8988T (cell line): Measurements from ENCODE around the gene KCNT1.
"Not testable (repeated sequence)": the region's sequence is repeated elsewhere in the genome, so short reads cannot be mapped to it uniquely, and the experiment has no call there.

Source experiments
- DNase-seq: peaks from one replicate; pipeline ENCODE4 v3.0.0; 2011

The KCNT1 gene

DNA sequence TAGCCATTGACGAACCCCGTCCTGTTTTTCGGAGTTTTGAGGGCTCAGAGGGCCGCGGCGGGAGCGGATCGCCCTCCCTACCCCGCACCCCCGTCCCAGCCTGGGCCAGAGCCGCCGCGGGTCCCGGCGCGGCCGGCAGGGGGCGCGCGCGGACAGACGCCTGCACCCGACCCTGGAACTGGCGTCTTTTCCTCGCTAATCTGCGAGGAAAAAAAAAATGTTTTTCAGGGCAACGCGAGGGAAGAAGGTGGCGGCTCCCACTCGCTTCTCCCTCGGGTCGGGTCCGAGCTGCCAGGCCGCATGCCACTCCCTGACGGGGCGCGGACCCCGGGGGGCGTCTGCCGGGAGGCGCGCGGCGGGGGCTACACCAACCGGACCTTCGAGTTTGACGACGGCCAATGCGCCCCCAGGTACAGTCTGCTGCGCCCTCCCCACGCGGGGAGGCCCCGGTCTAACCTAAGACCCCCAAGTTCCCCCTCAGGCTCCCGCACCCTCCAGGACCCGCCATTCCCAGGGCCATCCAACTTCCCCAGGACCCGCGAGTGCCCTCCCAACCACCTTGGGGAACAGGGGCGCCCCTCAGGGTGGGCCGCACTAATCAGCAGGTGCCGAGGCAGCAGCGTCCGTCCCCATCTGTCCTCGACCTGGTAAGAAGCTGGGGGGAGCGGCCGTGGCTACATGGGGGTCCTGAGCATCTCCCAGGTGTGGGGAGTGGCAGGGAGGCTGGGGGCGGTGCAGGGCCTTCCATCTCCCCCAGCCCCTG is at the start of gene KCNT1:
Gene KCNT1, plus strand, starts transcription at position 227 of the 763 bp plus-strand sequence. Its CDS starts 74 bp downstream, at position 301.
- DNase-seq = peak; percentile 100

DNA sequence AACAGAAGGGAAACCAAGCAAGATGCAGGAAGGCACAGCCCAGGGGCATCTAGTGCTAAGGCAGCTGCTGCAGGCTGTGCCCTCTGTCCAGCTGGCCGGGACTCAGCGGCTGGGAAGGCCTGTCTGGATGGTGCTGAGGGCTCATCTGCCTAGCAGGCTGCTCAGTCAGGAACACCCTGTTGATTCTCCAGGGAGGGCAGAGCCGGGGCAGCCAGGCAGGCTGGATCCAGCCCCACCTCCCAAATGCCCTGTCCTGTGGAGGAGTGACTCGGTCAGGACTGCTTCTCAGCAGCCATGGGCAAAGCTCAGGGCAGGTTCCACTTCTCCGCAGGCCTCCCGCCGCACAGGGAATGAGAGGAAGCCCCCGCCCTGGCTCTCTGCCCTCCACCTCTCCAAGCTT is 46.7 kb upstream of the KCNT1 start:
- DNase-seq = no peak

DNA sequence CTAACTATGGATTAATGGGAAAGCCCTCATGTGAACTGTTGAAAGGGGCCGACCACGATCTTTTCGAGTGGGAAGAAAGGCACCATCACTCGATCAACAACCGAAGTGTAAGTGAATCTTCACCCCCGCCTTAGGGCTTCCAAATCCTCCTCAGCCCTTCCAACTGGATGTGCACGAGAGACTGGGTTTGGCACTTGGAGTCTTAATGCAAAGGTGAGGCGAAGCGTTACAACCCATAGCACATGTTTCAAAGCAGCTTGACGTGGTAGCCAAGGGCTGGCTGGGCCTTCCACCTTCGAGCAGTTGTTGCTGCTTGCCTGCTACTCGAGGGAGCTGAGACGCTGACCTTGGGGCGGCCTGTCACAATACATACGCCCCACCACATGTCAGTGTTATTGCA is 44.6 kb upstream of the KCNT1 start:
- no peak for DNase-seq

DNA sequence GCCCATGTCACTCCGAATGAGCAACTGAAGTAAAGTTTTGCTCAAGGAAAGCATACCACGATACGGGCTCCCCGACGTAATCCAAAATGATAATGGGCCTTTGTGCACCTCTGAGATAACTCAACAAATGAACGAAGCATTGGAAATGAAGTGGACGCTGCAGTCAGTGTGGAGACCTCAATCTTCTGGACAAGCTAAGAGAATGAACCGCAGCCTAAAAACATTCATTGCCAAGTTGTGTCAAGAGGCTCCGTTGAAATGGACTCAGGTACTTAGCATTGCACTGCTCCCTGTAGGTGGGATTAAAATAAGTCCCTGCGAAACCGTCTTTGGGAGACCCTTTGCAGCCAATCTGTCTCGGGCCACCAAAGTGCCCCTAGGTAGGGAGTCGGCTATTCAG is 42.7 kb upstream of the KCNT1 start:
- DNase-seq = no peak

DNA sequence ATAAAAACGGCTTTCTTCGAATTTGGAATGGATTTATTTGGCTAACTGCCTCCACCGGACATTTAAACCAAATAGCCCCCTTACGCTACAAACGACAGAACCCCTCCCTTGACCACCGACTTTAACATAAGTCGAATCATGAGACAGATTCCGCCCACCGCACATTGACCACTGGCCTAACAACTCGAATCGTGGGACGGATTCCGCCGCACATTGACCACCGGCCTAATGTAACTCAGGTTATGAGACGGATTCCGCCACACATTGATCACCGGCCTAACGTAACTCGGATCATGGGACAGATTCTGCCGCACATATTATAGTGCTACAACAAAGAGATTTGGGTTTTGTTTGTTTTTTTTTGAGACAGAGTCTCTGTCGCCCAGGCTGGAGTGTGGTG is 41.6 kb upstream of the KCNT1 start:
- no peak for DNase-seq

DNA sequence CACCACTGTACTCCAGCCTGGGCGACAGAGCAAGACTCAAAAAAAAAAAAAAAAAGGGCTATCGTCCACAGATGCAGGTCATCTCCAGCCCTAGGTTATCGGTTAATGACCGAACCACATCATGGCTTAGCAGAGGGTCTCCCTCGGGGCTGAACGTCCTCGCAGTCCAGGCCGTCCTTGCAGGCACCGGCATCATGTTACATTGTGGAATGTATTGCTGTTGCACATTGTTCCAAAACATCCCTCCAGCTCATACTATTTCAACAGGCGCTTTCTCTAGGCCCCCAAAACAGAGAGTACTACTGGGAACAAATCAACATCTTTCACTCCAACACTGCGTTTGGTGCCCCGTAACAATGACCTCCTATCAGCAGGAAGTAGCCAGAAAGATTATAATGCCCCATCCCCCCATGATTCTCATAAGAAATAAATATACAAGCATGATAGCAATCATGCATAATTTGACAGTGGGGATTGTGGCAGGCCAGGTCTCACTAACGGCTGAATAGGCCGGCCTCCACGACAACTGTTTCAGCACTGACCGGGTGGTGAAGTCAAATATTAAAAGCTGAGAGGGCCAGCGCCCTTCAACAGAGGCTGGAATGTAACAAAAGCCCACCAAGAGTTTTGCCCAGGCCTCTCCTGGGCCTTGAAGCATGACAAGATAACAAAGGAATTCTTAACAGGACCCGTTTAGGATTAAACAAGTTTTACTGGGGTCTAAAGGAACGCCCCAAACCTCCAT is 40.0 kb upstream of the KCNT1 start:
- no peak for DNase-seq

DNA sequence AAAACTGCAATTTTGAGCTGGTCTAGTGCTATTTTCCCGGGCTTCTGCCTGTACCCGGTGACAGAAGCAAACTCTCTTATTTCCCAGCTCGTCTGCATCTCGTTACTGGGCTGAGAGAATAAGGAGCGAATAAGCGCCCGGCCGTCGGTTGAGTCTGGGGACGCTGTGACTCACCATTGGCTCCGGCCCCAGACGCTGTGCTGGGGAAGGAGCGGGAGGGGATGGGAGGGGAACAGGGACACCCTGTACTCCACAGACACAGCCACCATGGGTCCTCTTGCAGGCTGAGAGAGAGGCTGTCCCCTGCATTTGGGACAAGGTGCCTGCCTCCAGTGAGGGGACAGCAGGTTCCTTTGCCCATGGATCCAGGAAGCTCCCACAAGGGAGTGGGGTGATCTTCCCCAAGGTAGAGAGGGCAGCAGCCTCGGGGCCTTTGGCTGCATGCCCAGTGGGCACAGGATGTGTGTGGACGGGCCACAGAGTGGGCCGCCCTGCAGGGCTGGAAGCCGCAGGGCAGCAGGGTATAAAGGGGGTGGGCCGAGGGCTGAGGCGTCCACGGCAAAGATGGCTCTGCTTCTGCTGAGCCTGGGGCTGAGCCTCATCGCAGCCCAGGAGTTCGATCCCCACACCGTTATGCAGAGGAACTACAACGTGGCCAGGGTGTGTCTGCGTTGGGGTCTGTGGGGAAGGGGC is 39.1 kb upstream of the KCNT1 start, which contains the start of gene LCN9:
Gene LCN9, plus strand, starts transcription at position 552 of the 693 bp plus-strand sequence. Its CDS starts 13 bp downstream, at position 565.
- DNase-seq = no peak

DNA sequence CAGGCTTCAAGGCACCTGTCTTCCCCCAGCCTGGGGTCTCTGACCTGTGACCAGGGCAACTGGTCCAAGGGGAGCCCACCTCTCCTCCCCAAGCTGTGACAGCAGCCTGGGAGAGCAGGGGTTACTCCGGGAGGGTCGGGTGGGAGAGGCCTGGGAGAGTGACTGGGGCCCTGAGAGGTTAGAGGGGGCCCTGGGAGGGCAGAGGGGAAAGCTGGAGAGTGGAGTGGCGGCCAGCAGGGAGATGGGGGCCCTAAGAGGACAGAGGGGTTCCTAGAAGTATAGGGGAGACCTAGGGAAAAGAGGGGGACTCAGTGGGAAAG is 38.6 kb upstream of the KCNT1 start:
- DNase-seq = no peak

DNA sequence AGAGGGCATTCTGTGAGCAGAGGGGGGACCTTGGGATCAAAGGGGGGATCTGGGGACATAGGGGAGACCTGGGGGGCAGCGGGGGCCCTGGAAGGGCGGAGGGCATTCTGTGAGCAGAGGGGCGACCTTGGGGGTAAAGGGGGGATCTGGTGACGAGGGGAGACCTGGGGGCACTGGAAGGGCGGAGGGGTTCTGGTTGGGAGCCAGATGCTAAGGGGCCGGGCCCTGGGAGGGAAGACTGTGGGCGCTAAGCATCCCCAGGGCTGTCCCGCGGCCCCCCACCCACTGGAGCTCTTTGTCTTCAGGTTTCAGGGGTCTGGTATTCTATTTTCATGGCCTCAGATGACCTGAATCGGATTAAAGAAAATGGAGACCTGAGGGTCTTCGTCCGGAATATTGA is 38.1 kb upstream of the KCNT1 start:
- DNase-seq = no peak

DNA sequence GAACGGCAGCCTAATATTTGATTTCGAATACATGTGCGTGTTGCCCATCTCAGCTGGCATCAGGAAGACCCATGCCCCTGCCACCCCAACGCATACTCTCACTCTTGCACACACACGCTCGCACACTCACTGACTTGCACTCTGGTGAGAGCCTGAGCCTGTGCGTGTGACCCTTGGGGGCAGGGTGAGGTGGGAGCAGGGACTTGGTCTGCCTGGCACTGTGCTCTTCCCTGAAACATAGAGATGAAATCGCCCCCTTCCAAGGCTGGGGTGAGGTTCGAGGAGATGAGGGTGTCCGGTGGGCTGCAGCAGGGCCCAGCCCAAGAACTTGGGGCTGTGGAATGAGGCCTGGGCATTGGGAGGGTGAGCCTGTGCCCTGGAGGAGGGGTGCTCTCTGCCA is 37.7 kb upstream of the KCNT1 start:
- no peak for DNase-seq

DNA sequence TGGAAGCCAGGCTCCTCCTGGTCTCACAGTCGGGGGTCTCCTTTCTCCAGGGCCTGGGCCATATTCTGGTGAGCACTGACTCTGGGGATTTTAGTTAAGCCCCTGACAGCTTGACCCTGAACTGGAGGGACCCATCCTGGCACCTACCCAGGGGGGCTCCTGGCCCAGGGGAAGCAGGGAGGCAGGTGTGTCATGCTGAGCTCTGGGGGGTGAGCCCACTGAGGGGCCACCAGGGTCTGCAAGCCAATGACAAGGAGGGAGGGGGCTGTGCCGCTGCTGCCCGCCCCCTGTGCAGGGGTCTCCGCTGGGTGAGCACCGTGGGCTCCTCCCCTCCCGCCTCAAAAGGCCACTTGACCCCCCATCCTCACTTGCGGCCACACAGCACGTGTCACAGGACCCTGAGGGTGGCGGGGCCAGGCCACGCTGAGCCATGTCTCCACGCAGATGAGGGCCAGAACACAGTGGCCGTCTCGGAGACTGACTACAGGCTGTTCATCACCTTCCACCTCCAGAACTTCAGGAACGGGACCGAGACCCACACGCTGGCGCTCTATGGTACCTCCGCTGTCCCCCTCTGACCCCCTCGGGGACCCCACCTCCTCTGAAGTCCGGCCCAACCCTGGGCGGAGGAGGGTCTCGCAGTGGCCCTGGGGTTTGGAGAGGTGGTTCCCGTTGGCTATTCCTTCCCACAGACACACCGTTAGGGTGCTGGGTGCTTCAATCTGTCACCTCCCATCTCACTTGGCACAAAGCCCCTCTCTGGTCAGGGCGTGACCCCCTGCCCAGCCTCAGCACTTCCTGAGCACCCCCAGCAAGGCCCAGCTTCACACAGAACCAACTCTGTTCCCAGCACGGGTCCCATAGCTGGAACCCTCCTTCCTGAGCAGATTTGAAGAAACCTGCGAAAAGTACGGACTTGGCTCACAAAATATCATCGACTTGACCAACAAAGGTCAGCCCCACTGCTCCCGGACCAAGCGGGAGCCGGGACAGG is 36.9 kb upstream of the KCNT1 start:
- no peak for DNase-seq

DNA sequence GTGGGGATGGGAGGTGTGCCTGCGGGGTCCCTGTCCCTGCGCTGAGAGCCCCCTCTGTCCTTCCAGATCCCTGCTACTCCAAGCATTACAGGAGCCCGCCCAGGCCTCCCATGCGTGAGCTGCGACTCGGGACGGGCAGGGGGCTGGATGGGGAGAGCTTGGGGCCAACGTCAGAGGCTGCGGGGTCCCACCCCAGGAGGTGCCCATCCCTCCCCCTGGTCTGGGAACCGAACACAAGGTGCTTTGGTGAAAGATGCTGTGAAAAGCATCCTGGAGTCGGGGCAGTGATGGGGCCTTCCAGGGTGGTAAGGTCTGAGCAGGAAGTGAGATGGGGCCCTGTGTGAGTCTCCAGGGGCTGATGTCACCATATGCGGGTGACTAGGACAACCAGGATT is 36.2 kb upstream of the KCNT1 start:
- no peak for DNase-seq

DNA sequence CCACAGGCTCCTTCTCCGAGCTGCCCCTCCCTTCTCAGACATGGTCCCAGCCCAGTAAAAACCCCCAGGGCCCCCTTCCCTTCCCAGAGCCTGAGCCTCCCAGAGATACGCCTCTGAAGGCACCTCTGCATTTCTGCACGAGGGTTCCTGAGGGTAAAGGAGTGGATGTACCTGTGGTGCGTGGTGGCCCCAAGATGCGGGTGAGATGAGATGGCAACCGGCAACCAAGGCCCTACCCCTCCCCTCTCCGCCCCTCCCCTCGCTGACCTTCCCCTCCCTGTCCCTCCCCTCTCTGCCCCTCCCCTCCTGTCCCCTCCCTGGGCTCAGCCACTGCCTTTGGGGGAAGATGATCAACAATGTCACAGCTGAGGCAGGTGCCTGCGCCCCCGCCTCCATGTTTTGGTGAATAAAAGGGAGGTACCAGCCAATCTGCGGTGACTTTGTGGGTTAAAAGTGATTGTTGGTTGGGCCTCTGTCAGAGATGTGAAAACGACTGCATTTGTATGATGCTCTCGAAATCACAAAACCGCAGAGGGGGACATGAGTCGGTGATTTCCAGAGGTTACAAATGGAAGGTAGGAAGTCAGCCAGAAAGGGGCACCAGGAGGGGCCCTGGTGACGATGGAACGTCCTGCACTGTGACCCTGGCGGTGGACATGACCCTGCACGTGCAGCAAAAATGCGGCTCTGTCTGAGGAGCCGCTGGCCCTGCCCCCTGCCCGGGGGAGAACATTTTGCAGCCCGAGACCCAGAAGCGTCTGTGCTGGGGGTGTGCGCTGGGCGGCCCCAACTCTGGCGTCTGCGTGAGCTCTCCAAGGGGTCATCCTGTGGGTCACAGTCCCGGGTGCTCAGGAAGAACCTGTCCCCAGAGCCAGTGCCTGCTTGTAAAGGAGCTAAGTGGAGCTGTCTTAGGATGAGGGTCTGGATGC is 35.2 kb upstream of the KCNT1 start:
- DNase-seq = peak; percentile 5

DNA sequence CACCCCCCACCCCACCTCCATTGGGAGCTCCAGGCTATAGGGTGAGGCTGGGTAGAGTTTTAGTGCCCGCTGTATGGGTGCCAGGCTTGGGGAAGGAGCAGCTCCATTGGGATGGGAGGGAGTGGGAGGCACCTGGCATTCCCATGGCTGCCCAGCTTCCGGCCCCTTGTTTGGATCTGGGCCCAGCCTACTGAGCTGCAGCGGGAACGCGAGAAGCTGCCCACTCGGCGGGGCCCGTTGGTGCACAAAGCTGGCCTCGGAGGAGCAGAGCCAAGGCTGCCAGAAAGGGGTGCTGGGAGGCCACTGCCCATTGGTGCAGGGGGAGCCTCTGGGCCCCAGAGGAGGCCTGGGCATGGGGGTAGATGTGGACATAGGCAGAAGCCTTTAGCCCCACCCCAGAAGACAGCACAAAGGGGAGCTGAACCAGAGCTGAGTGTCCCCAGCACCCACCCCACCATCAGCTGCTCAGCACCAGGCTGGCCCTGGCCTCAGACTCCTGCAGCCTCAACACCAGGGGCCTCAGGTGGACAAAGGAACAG is 34.5 kb upstream of the KCNT1 start:
- peak; percentile 15 for DNase-seq

DNA sequence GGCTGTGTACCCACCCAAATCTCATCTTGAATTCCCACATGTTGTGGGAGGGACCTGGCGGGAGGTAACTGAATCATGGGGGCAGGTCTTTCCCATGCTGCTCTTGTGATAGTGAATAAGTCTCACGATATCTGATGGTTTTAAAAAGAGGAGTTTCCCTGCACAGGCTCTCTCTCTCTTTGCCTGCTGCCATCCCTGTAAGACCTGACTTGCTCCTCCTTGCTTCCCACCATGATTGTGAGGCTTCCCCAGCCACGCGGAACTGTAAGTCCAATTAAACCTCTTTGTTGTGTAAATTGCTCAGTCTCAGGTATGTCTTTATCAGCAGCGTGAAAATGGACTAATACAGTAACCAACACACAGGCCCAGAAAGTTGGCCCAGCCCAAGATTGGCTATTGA is 33.0 kb upstream of the KCNT1 start:
- not testable (repeated sequence) for DNase-seq

DNA sequence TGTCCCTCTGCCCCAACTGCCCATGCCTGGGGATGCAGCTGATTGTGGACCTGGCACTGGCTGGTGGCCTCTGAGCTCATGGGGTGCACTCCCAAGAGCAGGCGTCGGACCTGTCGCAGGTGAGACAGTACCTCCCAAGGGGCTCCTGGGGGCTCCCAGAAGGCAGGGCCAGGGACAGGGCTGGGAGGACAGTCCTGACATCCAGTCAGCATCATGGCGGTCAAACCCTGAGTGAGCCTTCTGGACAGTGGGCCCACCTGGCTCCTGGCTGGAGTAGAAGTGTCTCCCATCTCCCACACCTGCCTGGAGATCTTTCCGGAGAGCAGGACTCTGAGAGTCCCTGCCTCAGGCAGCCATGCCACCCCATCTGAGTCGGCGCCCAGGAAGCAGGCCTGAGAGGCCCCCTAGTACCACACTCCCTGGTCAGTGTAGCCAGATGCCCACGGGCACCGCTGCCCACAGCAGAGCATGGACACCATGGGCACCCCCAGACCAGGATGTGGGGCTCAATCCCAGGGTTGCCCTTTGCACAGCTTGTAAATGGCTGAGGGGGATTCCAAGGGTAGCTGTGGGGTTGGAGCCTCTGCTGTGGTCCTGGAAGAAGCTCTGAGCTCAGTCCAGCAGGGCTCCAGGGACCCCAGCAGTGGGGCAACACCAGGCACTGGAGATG is 32.2 kb upstream of the KCNT1 start:
- peak; percentile 8 for DNase-seq

DNA sequence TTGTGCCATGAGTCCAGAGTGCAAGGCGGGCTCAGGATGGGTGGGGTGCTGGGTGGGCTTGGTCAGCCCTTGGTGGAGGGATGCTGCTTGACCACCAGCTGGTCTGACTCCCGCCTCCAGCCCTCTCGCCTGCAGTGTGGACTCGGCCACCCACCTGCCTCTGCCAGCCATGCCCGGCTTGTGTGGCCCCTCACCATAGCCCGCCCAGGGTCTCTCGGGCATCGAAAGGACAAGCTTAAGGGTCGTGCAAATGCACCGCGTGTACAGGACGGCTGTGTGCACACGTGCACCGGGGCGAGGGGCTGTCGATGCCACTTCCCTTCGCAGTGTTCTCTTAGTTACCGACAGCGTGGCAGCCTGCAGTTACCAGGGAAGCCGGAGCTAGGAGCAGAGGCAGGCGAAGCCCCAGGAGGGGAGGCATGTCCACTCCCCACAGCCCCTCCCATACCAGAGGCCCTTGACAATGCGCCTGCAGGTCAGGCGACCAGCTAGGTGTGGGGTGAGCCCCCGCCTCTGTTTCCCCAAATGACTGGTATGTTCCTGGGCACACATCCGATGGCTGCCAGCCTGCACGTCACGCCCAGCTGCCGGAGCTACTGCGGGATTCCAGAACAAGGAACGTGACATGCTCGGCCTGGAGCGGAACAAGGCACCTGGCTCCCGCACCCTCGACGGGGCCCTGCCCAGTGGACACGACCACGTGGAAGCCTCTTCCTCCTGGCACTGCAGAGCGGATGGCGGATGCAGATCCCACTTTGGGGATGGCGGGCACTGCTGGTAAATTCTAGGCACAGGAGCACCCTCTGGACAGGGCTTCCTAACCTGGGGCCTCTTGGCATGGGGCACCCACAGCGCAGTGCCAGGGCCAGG is 31.0 kb upstream of the KCNT1 start:
- peak; percentile 13 for DNase-seq

DNA sequence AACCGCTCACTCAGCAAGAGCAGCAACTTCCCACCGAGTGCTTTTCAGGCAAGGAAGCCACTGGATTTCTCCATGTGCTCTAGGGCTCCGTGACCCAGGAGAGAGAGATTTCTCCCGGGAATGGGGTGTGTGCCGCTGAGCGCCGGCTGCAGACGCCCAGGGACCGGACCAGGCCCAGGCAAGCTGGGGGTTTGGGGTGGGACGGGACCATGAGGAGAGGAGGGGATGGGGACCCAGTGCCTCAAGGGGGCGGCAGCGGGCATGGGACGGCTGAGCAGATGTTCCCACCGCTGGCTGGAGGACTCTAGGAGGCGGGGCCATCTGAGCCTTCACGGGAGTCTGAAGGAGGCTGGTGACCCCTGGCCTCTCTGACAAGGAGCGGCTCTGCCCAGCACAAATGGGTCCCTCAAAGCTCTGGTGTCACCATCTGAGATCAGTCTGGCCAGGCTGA is 30.4 kb upstream of the KCNT1 start:
- peak; percentile 48 for DNase-seq

DNA sequence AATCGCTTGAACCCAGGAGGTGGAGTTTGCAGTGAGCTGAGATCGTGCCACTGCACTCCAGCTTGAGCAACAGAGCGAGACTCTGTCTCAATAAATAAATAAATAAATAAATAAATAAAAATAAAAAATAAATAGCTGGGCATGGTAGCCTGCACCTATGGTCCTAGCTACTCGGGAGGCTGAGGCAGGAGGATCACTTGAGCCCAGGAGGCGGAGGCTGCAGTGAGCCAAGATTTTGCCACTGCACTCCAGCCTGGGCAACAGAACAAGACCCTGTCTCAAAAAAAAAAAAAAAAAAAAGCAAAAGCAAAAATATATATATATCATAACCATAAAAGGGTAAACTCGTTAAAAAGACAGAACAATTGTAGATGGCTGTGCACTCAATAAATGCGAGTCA is 29.2 kb upstream of the KCNT1 start:
- DNase-seq = not testable (repeated sequence)
